H1 (cell line): Measurements from ENCODE around the gene CEP126. TPM values are rescaled to one million over a fixed set of nuclear protein-coding genes. Genes with fewer than 3 reads are reported as not detected.

ENCODE experiments used
- CTCF ChIA-PET: fragments of 300-600 bp; sonication (Branson Sonifier 250); formaldehyde crosslinking; loops from one replicate; lab custom pipeline; 2021; ENCODE audit not compliant: partially characterized antibody; lab: Charles Lee
- POLR2A ChIA-PET: fragments of 300-600 bp; sonication (Branson Sonifier 250); formaldehyde crosslinking; loops from one replicate; lab custom pipeline; 2021; ENCODE audit warnings: inconsistent platforms; ENCODE audit not compliant: partially characterized antibody; lab: Charles Lee
- DNase-seq, 2 experiments: peaks; one replicate each; pipeline versions ENCODE4 v3.0.0 to v3.0.0-alpha.2; 2010 to 2022; ENCODE audit warnings: low spot score in 2 of 2, low read depth in 1 of 2, mixed read lengths in 1 of 2
- FAIRE-seq: peaks from 2 replicates; lab custom pipeline; 2011; peaks lifted over from hg19 to GRCh38; lab: Jason Lieb, UNC
- H2AFZ ChIP-seq: 2 replicates; pipeline ENCODE4 v1.8.1; 2012; ENCODE audit warnings: low read length, inconsistent platforms
- H2AK5ac ChIP-seq: 2 replicates; pipeline ENCODE4 v1.6.1; 2013; ENCODE audit warnings: low read depth, low read length
- H2BK120ac ChIP-seq: replicated peaks from 2 replicates; pipeline ENCODE3; 2013; ENCODE audit warnings: low read depth, low read length, inconsistent platforms
- H2BK12ac ChIP-seq: 2 replicates; pipeline ENCODE4 v1.6.1; 2013; ENCODE audit warnings: low read depth, low read length
- H2BK15ac ChIP-seq: 2 replicates; pipeline ENCODE4 v1.6.1; 2013; ENCODE audit warnings: low read length
- H2BK20ac ChIP-seq: 2 replicates; pipeline ENCODE4 v1.6.1; 2013; ENCODE audit warnings: low read length
- H2BK5ac ChIP-seq: 2 replicates; pipeline ENCODE4 v1.6.1; 2013; ENCODE audit warnings: low read depth, low read length
- H3K14ac ChIP-seq: 2 replicates; pipeline ENCODE4 v1.6.1; 2013; ENCODE audit warnings: inconsistent platforms; ENCODE audit not compliant: insufficient read length
- H3K18ac ChIP-seq: 2 replicates; pipeline ENCODE4 v1.6.1; 2013; ENCODE audit warnings: low read length; ENCODE audit errors: extremely low read depth
- H3K23ac ChIP-seq: 2 replicates; pipeline ENCODE4 v1.6.1; 2013; ENCODE audit warnings: inconsistent platforms; ENCODE audit not compliant: insufficient read length
- H3K23me2 ChIP-seq: 2 replicates; pipeline ENCODE4 v1.6.1; 2013; ENCODE audit warnings: low read depth, low read length
- H3K27ac ChIP-seq: 2 replicates; pipeline ENCODE4 v1.6.1; 2011; ENCODE audit warnings: low read depth, low read length, inconsistent platforms
- H3K27me3 ChIP-seq, 4 experiments: replicated peaks in 1 of 4; 1 replicate in 1 of 4; 2 replicates in 3 of 4; pipeline versions ENCODE4 v1.6.1 to v1.8.1; 2011 to 2013; ENCODE audit warnings: low read length in 3 of 4, mild to moderate bottlenecking in 3 of 4, inconsistent platforms in 2 of 4, mixed read lengths in 2 of 4, moderate library complexity in 1 of 4; ENCODE audit not compliant: control insufficient read depth in 3 of 4, insufficient read depth in 3 of 4; ENCODE audit errors: extremely low read depth in 1 of 4
- H3K36me3 ChIP-seq, 4 experiments: 2 replicates each; pipeline versions ENCODE4 v1.6.1 to v1.8.1; 2011 to 2013; ENCODE audit warnings: mild to moderate bottlenecking in 4 of 4, low read length in 3 of 4, moderate library complexity in 2 of 4, control low read depth in 1 of 4, inconsistent platforms in 1 of 4; ENCODE audit not compliant: insufficient read depth in 4 of 4, control insufficient read depth in 2 of 4
- H3K4ac ChIP-seq: replicated peaks from 2 replicates; pipeline ENCODE3; 2013; ENCODE audit warnings: low read length, low read depth, mixed read lengths, inconsistent platforms; ENCODE audit not compliant: insufficient read length
- H3K4me1 ChIP-seq, 4 experiments: replicated peaks in 1 of 4; 1 replicate in 1 of 4; 2 replicates in 3 of 4; pipeline versions ENCODE4 v1.6.1 to v1.8.1; 2011 to 2013; ENCODE audit warnings: low read length in 3 of 4, inconsistent platforms in 2 of 4, mixed read lengths in 1 of 4; ENCODE audit not compliant: insufficient read depth in 4 of 4, control insufficient read depth in 3 of 4
- H3K4me2 ChIP-seq, 2 experiments: 2 replicates each; pipeline versions ENCODE4 v1.6.1 to v1.8.1; 2011 to 2013; ENCODE audit warnings: low read depth in 2 of 2, low read length in 2 of 2, control low read depth in 1 of 2, inconsistent platforms in 1 of 2, mild to moderate bottlenecking in 1 of 2; ENCODE audit not compliant: insufficient read depth in 1 of 2
- H3K4me3 ChIP-seq, 4 experiments: fragments of 200-600, 300-600 bp in 1 of 4; sonication (generic), shearing (Covaris generic), sonication (Bioruptor Twin) in 1 of 4; 2 replicates each; pipeline versions ENCODE4 v1.5.1 to v1.8.1; 2011 to 2016; ENCODE audit warnings: low read length in 4 of 4, low read depth in 3 of 4, control low read depth in 2 of 4, inconsistent platforms in 2 of 4, mild to moderate bottlenecking in 2 of 4, mixed read lengths in 1 of 4, moderate library complexity in 1 of 4; ENCODE audit not compliant: insufficient read depth in 2 of 4; ENCODE audit errors: extremely low read depth in 1 of 4
- H3K56ac ChIP-seq: replicated peaks from 2 replicates; pipeline ENCODE3; 2013; ENCODE audit warnings: low read depth, mild to moderate bottlenecking, mixed read lengths, low read length, inconsistent platforms; ENCODE audit not compliant: insufficient read length
- H3K79me1 ChIP-seq: 2 replicates; pipeline ENCODE4 v1.6.1; 2013; ENCODE audit warnings: low read depth, low read length, control low read depth
- H3K79me2 ChIP-seq, 2 experiments: 2 replicates each; pipeline versions ENCODE4 v1.6.1 to v1.8.1; 2012 to 2013; ENCODE audit warnings: low read length in 2 of 2, mild to moderate bottlenecking in 2 of 2, inconsistent platforms in 1 of 2; ENCODE audit not compliant: insufficient read depth in 2 of 2, control insufficient read depth in 1 of 2
- H3K9ac ChIP-seq, 4 experiments: replicated peaks in 1 of 4; 1 replicate in 1 of 4; 2 replicates in 3 of 4; pipeline versions ENCODE4 v1.6.1 to v1.8.1; 2011 to 2013; ENCODE audit warnings: low read depth in 3 of 4, low read length in 3 of 4, control low read depth in 2 of 4, mild to moderate bottlenecking in 2 of 4, moderate library complexity in 2 of 4, inconsistent platforms in 1 of 4; ENCODE audit errors: extremely low read depth in 1 of 4
- H3K9me3 ChIP-seq, 2 experiments: 2 replicates each; pipeline versions ENCODE4 v1.6.1 to v1.8.1; 2012 to 2013; ENCODE audit warnings: mild to moderate bottlenecking in 2 of 2, moderate library complexity in 2 of 2, control low read depth in 1 of 2, inconsistent platforms in 1 of 2, low read depth in 1 of 2, low read length in 1 of 2, mixed read lengths in 1 of 2; ENCODE audit not compliant: insufficient read depth in 2 of 2
- H4K20me1 ChIP-seq, 2 experiments: replicated peaks in 1 of 2; 2 replicates each; pipeline versions ENCODE3 to v1.8.1; 2011 to 2013; ENCODE audit warnings: inconsistent platforms in 2 of 2, low read length in 2 of 2, mild to moderate bottlenecking in 1 of 2; ENCODE audit not compliant: insufficient read depth in 2 of 2, control insufficient read depth in 1 of 2
- H4K5ac ChIP-seq: 2 replicates; pipeline ENCODE4 v1.6.1; 2013; ENCODE audit warnings: low read length, low read depth, mixed read lengths, inconsistent platforms; ENCODE audit not compliant: insufficient read length
- H4K8ac ChIP-seq: 2 replicates; pipeline ENCODE4 v1.8.0; 2013; ENCODE audit warnings: mild to moderate bottlenecking, moderate library complexity, low read length, inconsistent platforms; ENCODE audit not compliant: insufficient read depth; ENCODE audit errors: extremely low read depth
- H4K91ac ChIP-seq: replicated peaks from 2 replicates; pipeline ENCODE3; 2013; ENCODE audit warnings: low read length, mixed read lengths, inconsistent platforms; ENCODE audit not compliant: insufficient read length
- ASH2L ChIP-seq: fragments of 200-600, 300-600 bp; sonication (generic); IDR thresholded peaks from one replicate; pipeline ENCODE4 v1.7.1; 2017; ENCODE audit warnings: low read length
- CBX8 ChIP-seq: fragments of 300-800, 300-1000 bp; sonication (generic); IDR thresholded peaks from 2 replicates; pipeline ENCODE4 v1.7.1; 2016; ENCODE audit warnings: low read depth, low read length, borderline replicate concordance
- E2F6 ChIP-seq: IDR thresholded peaks from 2 replicates; pipeline ENCODE4 v1.6.1; 2012; ENCODE audit warnings: inconsistent platforms
- KDM5A ChIP-seq: fragments of 200-600 bp; IDR thresholded peaks from 2 replicates; pipeline ENCODE4 v1.7.1; 2012; ENCODE audit warnings: mild to moderate bottlenecking, low read length, inconsistent platforms, mixed read lengths
- POLR2A ChIP-seq, 2 experiments: IDR thresholded peaks; 1 replicate in 1 of 2; 2 replicates in 1 of 2; pipeline ENCODE4 v1.6.1; 2011; ENCODE audit warnings: low read depth in 2 of 2, low read length in 2 of 2, mild to moderate bottlenecking in 2 of 2; ENCODE audit errors: control extremely low read depth in 1 of 2
- SAP30 ChIP-seq: fragments of 300-600 bp; sonication (generic); IDR thresholded peaks from 2 replicates; pipeline ENCODE4 v1.7.1; 2012; ENCODE audit warnings: low read length, moderate library complexity, mild to moderate bottlenecking, inconsistent platforms; ENCODE audit not compliant: insufficient read depth, insufficient replicate concordance
- SIN3A ChIP-seq, 2 experiments: IDR thresholded peaks in 1 of 2; conservative IDR thresholded peaks in 1 of 2; 2 replicates each; pipeline ENCODE4 v1.6.1; 2011 to 2012; ENCODE audit warnings: low read length in 2 of 2, improper control_type of control experiment in 1 of 2, low read depth in 1 of 2, mild to moderate bottlenecking in 1 of 2
- SIRT6 ChIP-seq: IDR thresholded peaks from one replicate; pipeline ENCODE4 v1.7.1; 2012; ENCODE audit warnings: low read length, inconsistent platforms
- SIX5 ChIP-seq: IDR thresholded peaks from 2 replicates; pipeline ENCODE4 v1.6.1; 2011; ENCODE audit warnings: mild to moderate bottlenecking, low read depth, low read length
- SP2 ChIP-seq: IDR thresholded peaks from 2 replicates; pipeline ENCODE4 v1.6.1; 2012; ENCODE audit warnings: mild to moderate bottlenecking, low read length, inconsistent platforms
- SP4 ChIP-seq: IDR thresholded peaks from 2 replicates; pipeline ENCODE4 v1.6.1; 2012; ENCODE audit warnings: low read length, inconsistent platforms
- SUZ12 ChIP-seq: fragments of 200-600 bp; sonication (generic); IDR thresholded peaks from 2 replicates; pipeline ENCODE4 v1.6.1; 2012; ENCODE audit warnings: mild to moderate bottlenecking, inconsistent platforms, low read length, moderate library complexity, mixed read lengths
- TAF1 ChIP-seq: IDR thresholded peaks from 2 replicates; pipeline ENCODE4 v1.6.1; 2011; ENCODE audit warnings: mild to moderate bottlenecking, low read depth, low read length
- WGBS, 2 experiments: shearing (Covaris generic) in 1 of 2; methylation state at CpG; one replicate each; pipeline versions ENCODE4 v1.1.6 to v1.1.7; 2013 to 2015; ENCODE audit warnings: low lambda C conversion rate in 2 of 2, mixed read lengths in 2 of 2, inconsistent platforms in 1 of 2, low coverage in 1 of 2, missing lambda C conversion rate in 1 of 2; ENCODE audit not compliant: insufficient replicate concordance in 2 of 2, insufficient coverage in 1 of 2, insufficient read length in 1 of 2; ENCODE audit errors: extremely low coverage in 1 of 2, missing lambda C conversion rate in 1 of 2; 5-methylcytosine and 5-hydroxymethylcytosine counted together
- polyA plus RNA-seq, 7 experiments: library from polyadenylated mRNA; depleted of rRNA in 3 of 7; stranded (reverse) in 5 of 7; unstranded in 2 of 7; fragments of >200 nt in 5 of 7; fragments of 200-250 nt in 2 of 7; gene quantifications; 1 replicate in 5 of 7; 2 replicates in 1 of 7; 4 replicates in 1 of 7; pipeline versions ENCODE4 v1.2.1 to v1.2.3, GENCODE V29; 2011 to 2013; ENCODE audit warnings: missing spikeins in 2 of 7, mixed read lengths in 2 of 7
- total RNA-seq: library from RNA; stranded (reverse); fragmentation: NEBNext Ultra II Directional; extraction: Animal tissue kit (Norgen Biotek cat#: 25700); gene quantifications from 2 replicates; pipeline ENCODE4 v1.2.1, GENCODE V29; 2021

The CEP126 gene
- total and polyA plus RNA-seq, 2 of the 8 experiments (the other 6 are each of a cell fraction or from before 2014, with no cell fraction given): 0.76 to 1.9 TPM

GRCh38 chr11:101889767-101890166 lies 25.0 kb upstream of the CEP126 start:
- Histone ChIP-seq H3K4ac (no peak overlapping the region), H3K36me3 (no peaks in the 10 kb centered on the region), H3K4me1 (no peaks in the 10 kb centered on the region), H4K5ac (no peak overlapping the region), H3K56ac (no peak overlapping the region), H2BK5ac (no peak overlapping the region), H3K4me2 (no peak overlapping the region), H3K23me2 (no peaks in the 10 kb centered on the region), H2AFZ (no peak overlapping the region; the same call in 1 of the 2 replicates), H3K4me3 (no peak overlapping the region), H3K14ac (no peak overlapping the region), H2AK5ac (no peak overlapping the region), H3K18ac (no peak overlapping the region), H4K20me1 (no peaks in the 10 kb centered on the region), H3K9ac (no peak overlapping the region), H3K27ac (no peak overlapping the region), H2BK12ac (no peak overlapping the region), H2BK20ac (no peak overlapping the region), H4K91ac (no peak overlapping the region), H2BK120ac (no peak overlapping the region), H2BK15ac (no peak overlapping the region), H3K79me1 (no peaks in the 10 kb centered on the region), H3K79me2 (no peaks in the 10 kb centered on the region), H4K8ac (no peak overlapping the region), H3K23ac (no peak overlapping the region), H3K27me3 (no peaks in the 10 kb centered on the region), H3K9me3 (no peaks in the 10 kb centered on the region)
- WGBS, 2 experiments: 90% methylated on average over 4 of the region's 4 CpGs; no CpG with 5 or more reads in 1 of the 2 experiments
- DNase-seq (no peak), FAIRE-seq (no peak)
- POLR2A ChIA-PET: interaction anchor here (0.6 to 0.8 kb wide), 2 partner anchors 17 to 26 kb away, joined by 3 read pairs; no protein-coding TSS in a partner anchor
- CTCF ChIA-PET: interaction anchor here (0.7 to 2.4 kb wide), 3 partner anchors 10 to 28 kb away, joined by 3 to 10 read pairs (median 3); no protein-coding TSS in a partner anchor
- TF ChIP-seq SP2: no peak
- TF ChIP-seq E2F6: no peak
- no peak for TF ChIP-seq SAP30
- no peak for TF ChIP-seq ASH2L
- TF ChIP-seq SIN3A (conservative IDR thresholded peaks at IDR 0.05 in 1 of 2, IDR thresholded peaks at IDR 0.05 in 1 of 2; ENCODE audit: low read depth in 1 of 2, low read length in 2 of 2): no peak
- no peak for TF ChIP-seq SIRT6
- TF ChIP-seq POLR2A (IDR thresholded peaks at IDR 0.05; ENCODE audit: control extremely low read depth in 1 of 2, low read depth in 2 of 2, low read length in 2 of 2): no peak
- no peak for TF ChIP-seq SIX5
- no peak for TF ChIP-seq TAF1
- no peak for TF ChIP-seq KDM5A
- TF ChIP-seq SUZ12: no peak
- TF ChIP-seq CBX8: no peak
- TF ChIP-seq SP4: no peak
